HL-60 (cell line): ENCODE measurements around the gene FRMD3.

Experiments
- CTCF ChIP-seq: IDR thresholded peaks from one replicate; pipeline ENCODE4 v1.5.1; 2011; ENCODE audit warnings: low read length, control low read depth, inconsistent platforms; ENCODE audit not compliant: insufficient read depth
- REST ChIP-seq: IDR thresholded peaks from 2 replicates; pipeline ENCODE4 v1.6.1; 2012; ENCODE audit warnings: low read depth; ENCODE audit not compliant: insufficient replicate concordance

GRCh38 chr9:83431101-83432060 is 106.8 kb downstream of the FRMD3 start:
- no peak for TF ChIP-seq CTCF
- no peak for TF ChIP-seq REST
